AG04450 (cell line): ENCODE measurements around the gene RFK. TPM values are rescaled to one million over a fixed set of nuclear protein-coding genes. Genes with fewer than 3 reads are reported as not detected.

ENCODE experiments used
- CTCF ChIA-PET: fragments of 300-600, 350-600 bp; formaldehyde crosslinking; extraction: SDS; loops from one replicate; lab custom pipeline; 2022; ENCODE audit warnings: antibody characterized with exemption, inconsistent platforms; lab: Charles Lee
- POLR2A ChIA-PET: fragments of 350-600 bp; formaldehyde crosslinking; extraction: SDS; loops from one replicate; lab custom pipeline; 2021; ENCODE audit warnings: antibody characterized with exemption, inconsistent platforms; lab: Yijun Ruan, JAX
- DNase-seq: peaks from one replicate; pipeline ENCODE4 v3.0.0-alpha.2; 2011; ENCODE audit warnings: low read depth, low spot score
- H3K27ac ChIP-seq: one replicate; pipeline ENCODE4 v1.5.1; 2012; ENCODE audit warnings: low read depth, low read length, control low read depth
- H3K27me3 ChIP-seq: one replicate; pipeline ENCODE4 v1.6.0; 2012; ENCODE audit warnings: low read length; ENCODE audit not compliant: control insufficient read depth, insufficient read depth
- H3K4me3 ChIP-seq: 2 replicates; pipeline ENCODE4 v1.5.1; 2011; ENCODE audit warnings: mild to moderate bottlenecking, low read depth, low read length, control low read depth
- H3K9me3 ChIP-seq: 2 replicates; pipeline ENCODE4 v1.5.1; 2012; ENCODE audit warnings: low read length; ENCODE audit not compliant: control insufficient read depth, insufficient read depth
- polyA plus RNA-seq: library from polyadenylated mRNA; depleted of rRNA; stranded (reverse); fragments of >200 nt; gene quantifications from 2 replicates; pipeline ENCODE4 v1.2.3, GENCODE V29; 2011
- TF ChIP-seq, protein P1 (sequence below): IDR thresholded peaks from 2 replicates; pipeline ENCODE4 v1.5.1; 2011; ENCODE audit warnings: low read depth, low read length, control low read depth, inconsistent platforms

The RFK gene
- polyA plus RNA-seq, 1 experiment: 29.2 TPM

GRCh38 chr9:76358628-76359280 is 35.5 kb downstream of the RFK start:
- Histone ChIP-seq H3K27me3 (peaks cover 10% of the 10 kb centered on the region), H3K9me3 (no peaks in the 10 kb centered on the region), H3K4me3 (no peak overlapping the region), H3K27ac (no peak overlapping the region)
- TF ChIP-seq, protein P1, sequence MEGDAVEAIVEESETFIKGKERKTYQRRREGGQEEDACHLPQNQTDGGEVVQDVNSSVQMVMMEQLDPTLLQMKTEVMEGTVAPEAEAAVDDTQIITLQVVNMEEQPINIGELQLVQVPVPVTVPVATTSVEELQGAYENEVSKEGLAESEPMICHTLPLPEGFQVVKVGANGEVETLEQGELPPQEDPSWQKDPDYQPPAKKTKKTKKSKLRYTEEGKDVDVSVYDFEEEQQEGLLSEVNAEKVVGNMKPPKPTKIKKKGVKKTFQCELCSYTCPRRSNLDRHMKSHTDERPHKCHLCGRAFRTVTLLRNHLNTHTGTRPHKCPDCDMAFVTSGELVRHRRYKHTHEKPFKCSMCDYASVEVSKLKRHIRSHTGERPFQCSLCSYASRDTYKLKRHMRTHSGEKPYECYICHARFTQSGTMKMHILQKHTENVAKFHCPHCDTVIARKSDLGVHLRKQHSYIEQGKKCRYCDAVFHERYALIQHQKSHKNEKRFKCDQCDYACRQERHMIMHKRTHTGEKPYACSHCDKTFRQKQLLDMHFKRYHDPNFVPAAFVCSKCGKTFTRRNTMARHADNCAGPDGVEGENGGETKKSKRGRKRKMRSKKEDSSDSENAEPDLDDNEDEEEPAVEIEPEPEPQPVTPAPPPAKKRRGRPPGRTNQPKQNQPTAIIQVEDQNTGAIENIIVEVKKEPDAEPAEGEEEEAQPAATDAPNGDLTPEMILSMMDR: no peak
- CTCF ChIA-PET: no interaction called here
- no peak for DNase-seq
- POLR2A ChIA-PET: no interaction called here

DNA sequence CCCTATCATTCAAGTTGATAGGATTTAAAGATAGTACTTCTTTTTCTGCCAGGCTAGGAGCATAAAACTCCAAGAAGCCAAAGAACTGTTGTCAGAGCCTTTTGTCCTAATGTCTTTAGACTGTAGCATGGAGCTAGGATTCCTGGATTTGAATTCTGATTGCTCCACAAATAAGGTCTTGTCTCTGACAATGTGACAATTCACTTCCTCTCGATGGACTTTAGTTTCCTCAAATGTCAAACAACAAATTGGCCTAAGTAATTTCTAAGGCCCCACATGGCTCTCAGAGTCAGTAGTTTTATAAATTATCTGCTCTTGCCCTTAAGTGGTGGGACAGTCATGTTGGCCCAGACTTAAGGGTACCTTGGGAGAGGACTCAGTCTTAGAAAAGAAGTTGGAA is 36.7 kb downstream of the RFK start:
- DNase-seq: no peak
- Histone ChIP-seq H3K4me3 (no peak overlapping the region), H3K9me3 (no peaks in the 10 kb centered on the region), H3K27me3 (peaks cover 10% of the 10 kb centered on the region), H3K27ac (no peak overlapping the region)
- TF ChIP-seq, protein P1: no peak
- POLR2A ChIA-PET: no interaction called here
- CTCF ChIA-PET: no interaction called here

GRCh38 chr9:76355886-76356285 is 38.3 kb downstream of the RFK start:
- no peak for DNase-seq
- H3K27me3 ChIP-seq: peaks cover 13% of the 10 kb centered on the region
- H3K4me3 ChIP-seq: no peak overlapping the region
- H3K9me3 ChIP-seq: no peaks in the 10 kb centered on the region
- H3K27ac ChIP-seq: no peak overlapping the region
- ChIA-PET CTCF (no interaction called here), POLR2A (no interaction called here)
- TF ChIP-seq, protein P1: no peak

GRCh38 chr9:76354221-76354620 is 40.0 kb downstream of the RFK start:
- TF ChIP-seq, protein P1: no peak
- DNase-seq: no peak
- POLR2A ChIA-PET: no interaction called here
- no peaks in the 10 kb centered on the region for H3K9me3 ChIP-seq
- CTCF ChIA-PET: no interaction called here
- no peak overlapping the region for H3K4me3 ChIP-seq
- H3K27me3 ChIP-seq: peaks cover 10% of the 10 kb centered on the region
- H3K27ac ChIP-seq: no peak overlapping the region

DNA sequence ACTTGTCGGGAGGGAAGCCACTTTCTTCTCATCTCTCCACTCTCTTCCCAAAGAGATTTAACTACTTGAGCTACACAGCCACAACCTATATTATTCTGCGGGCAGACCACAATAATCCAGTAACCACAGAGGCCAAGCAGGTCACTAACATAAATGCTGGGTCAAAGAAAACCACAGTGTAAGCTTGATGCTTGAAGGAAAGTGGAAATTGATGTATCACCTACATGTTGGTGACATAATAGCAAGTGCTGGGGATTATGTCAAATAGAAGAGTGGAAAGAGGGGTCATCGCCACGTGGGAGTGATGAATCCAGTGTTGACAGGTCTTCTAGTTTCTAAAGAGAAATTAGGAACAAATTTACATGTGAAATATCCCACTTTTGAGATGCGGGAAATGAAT is 40.9 kb downstream of the RFK start:
- Histone ChIP-seq H3K27me3 (peaks cover 7% of the 10 kb centered on the region), H3K4me3 (no peak overlapping the region), H3K9me3 (no peaks in the 10 kb centered on the region), H3K27ac (no peak overlapping the region)
- TF ChIP-seq, protein P1: no peak
- no peak for DNase-seq
- ChIA-PET POLR2A (no interaction called here), CTCF (interaction anchor here (0.5 to 0.6 kb wide), 2 partner anchors 37 to 489 kb away, joined by 3 to 4 read pairs; no protein-coding TSS in a partner anchor)
